ENCODE results near the gene PPA2.

Gene PPA2

GRCh38 chr4:105389167-105389566 lies 84.7 kb downstream of the PPA2 start:
- no peak for DNase-seq (ENCODE audit: low spot score)

- no peak for DNase-seq (ENCODE audit: low spot score)
Observed at GRCh38 chr4:105387466-105387865, 86.4 kb downstream of the PPA2 start.

GRCh38 chr4:105386012-105386411 lies 87.8 kb downstream of the PPA2 start:
- no peak for DNase-seq (ENCODE audit: low spot score)

GRCh38 chr4:105374071-105374470 lies 99.8 kb downstream of the PPA2 start:
- DNase-seq (ENCODE audit: low spot score) = no peak

GRCh38 chr4:105373324-105373723 lies 100.5 kb downstream of the PPA2 start:
- no peak for DNase-seq (ENCODE audit: low spot score)

- DNase-seq (ENCODE audit: low spot score) = no peak
Observed at GRCh38 chr4:105369988-105370387, 103.9 kb downstream of the PPA2 start.

- no peak for DNase-seq (ENCODE audit: low spot score)
Observed at GRCh38 chr4:105361053-105361452, 112.8 kb downstream of the PPA2 start.

GRCh38 chr4:105357258-105357980 lies 116.4 kb downstream of the PPA2 start:
- DNase-seq (ENCODE audit: low spot score) = no peak

GRCh38 chr4:105356194-105356593 lies 117.7 kb downstream of the PPA2 start:
- no peak for DNase-seq (ENCODE audit: low spot score)

GRCh38 chr4:105352826-105353225 lies 121.0 kb downstream of the PPA2 start:
- peak; percentile 47 for DNase-seq (ENCODE audit: low spot score)

GRCh38 chr4:105351861-105352260 lies 122.0 kb downstream of the PPA2 start:
- DNase-seq (ENCODE audit: low spot score) = no peak

- DNase-seq (ENCODE audit: low spot score) = peak; percentile 52
Observed at GRCh38 chr4:105350859-105351490, 122.9 kb downstream of the PPA2 start.

- DNase-seq (ENCODE audit: low spot score) = no peak
Observed at GRCh38 chr4:105348719-105349118, 125.1 kb downstream of the PPA2 start.

- DNase-seq (ENCODE audit: low spot score) = no peak
Observed at GRCh38 chr4:105346869-105347268, 127.0 kb downstream of the PPA2 start.

- no peak for DNase-seq (ENCODE audit: low spot score)
Observed at GRCh38 chr4:105345838-105346237, 128.0 kb downstream of the PPA2 start.

- no peak for DNase-seq (ENCODE audit: low spot score)
Observed at GRCh38 chr4:105345358-105345757, 128.5 kb downstream of the PPA2 start.

GRCh38 chr4:105344141-105344540 lies 129.7 kb downstream of the PPA2 start:
- no peak for DNase-seq (ENCODE audit: low spot score)

- DNase-seq (ENCODE audit: low spot score) = no peak
Observed at GRCh38 chr4:105343146-105343931, 130.5 kb downstream of the PPA2 start.

GRCh38 chr4:105329081-105329480 lies 144.8 kb downstream of the PPA2 start:
- DNase-seq (ENCODE audit: low spot score) = no peak

- DNase-seq (ENCODE audit: low spot score) = no peak
Observed at GRCh38 chr4:105327956-105328355, 145.9 kb downstream of the PPA2 start.

- DNase-seq (ENCODE audit: low spot score) = no peak
Observed at GRCh38 chr4:105327222-105327621, 146.6 kb downstream of the PPA2 start.

All from kidney tubule cell (primary cell).